ENCODE results near the gene TXNRD1. TPM values are rescaled to one million over a fixed set of nuclear protein-coding genes. Genes with fewer than 3 reads are reported as not detected.

Gene TXNRD1
- total and polyA plus RNA-seq, 9 donors, result 30.2 to 44.2 (median 40.8) TPM

- 89% methylated on average over 4 of the region's 6 CpGs for WGBS (ENCODE audit: insufficient coverage)
- DNase-seq, result no peak
- Histone ChIP-seq H3K4me3 (ENCODE audit: low read length) (no peak overlapping the region), H3K27ac (ENCODE audit: low read length) (no peak overlapping the region), H3K4me1 (ENCODE audit: control insufficient read depth, insufficient read depth, low read length) (no peaks in the 10 kb centered on the region), H3K9me3 (replicated peaks; ENCODE audit: control insufficient read depth, low read depth, low read length) (peaks cover 12% of the 10 kb centered on the region), H3K27me3 (ENCODE audit: control insufficient read depth, insufficient read depth, low read length) (no peaks in the 10 kb centered on the region), H3K36me3 (ENCODE audit: control insufficient read depth, insufficient read depth, low read length) (no peaks in the 10 kb centered on the region)
Observed at GRCh38 chr12:104232609-104233280, 17.2 kb downstream of the TXNRD1 start.

- Histone ChIP-seq H3K4me1 (ENCODE audit: control insufficient read depth, insufficient read depth, low read length) (no peaks in the 10 kb centered on the region), H3K27ac (ENCODE audit: low read length) (no peak overlapping the region), H3K9me3 (replicated peaks; ENCODE audit: control insufficient read depth, low read depth, low read length) (peaks cover 12% of the 10 kb centered on the region), H3K36me3 (ENCODE audit: control insufficient read depth, insufficient read depth, low read length) (no peaks in the 10 kb centered on the region), H3K27me3 (ENCODE audit: control insufficient read depth, insufficient read depth, low read length) (no peaks in the 10 kb centered on the region), H3K4me3 (ENCODE audit: low read length) (no peak overlapping the region)
- 87% methylated on average over 7 of the region's 7 CpGs for WGBS (ENCODE audit: insufficient coverage)
- no peak for DNase-seq
Observed at GRCh38 chr12:104234926-104235499, 19.4 kb downstream of the TXNRD1 start.

- DNase-seq, result no peak
- no peaks in the 10 kb centered on the region for H3K4me1 ChIP-seq (ENCODE audit: control insufficient read depth, insufficient read depth, low read length)
Observed at GRCh38 chr12:104237930-104238329, 22.4 kb downstream of the TXNRD1 start.

GRCh38 chr12:104242546-104243206 lies 27.1 kb downstream of the TXNRD1 start:
- Histone ChIP-seq H3K9me3 (replicated peaks; ENCODE audit: control insufficient read depth, low read depth, low read length) (no peaks in the 10 kb centered on the region), H3K27ac (ENCODE audit: low read length) (no peak overlapping the region)
- no CpG with 5 or more reads among the region's 3 CpGs for WGBS (ENCODE audit: insufficient coverage)

More at GRCh38 chr12:104237930-104238329, 22.4 kb downstream of the TXNRD1 start:
- Histone ChIP-seq H3K4me3 (ENCODE audit: low read length) (no peak overlapping the region), H3K9me3 (replicated peaks; ENCODE audit: control insufficient read depth, low read depth, low read length) (peaks cover 8% of the 10 kb centered on the region), H3K36me3 (ENCODE audit: control insufficient read depth, insufficient read depth, low read length) (no peaks in the 10 kb centered on the region), H3K27me3 (ENCODE audit: control insufficient read depth, insufficient read depth, low read length) (no peaks in the 10 kb centered on the region), H3K27ac (ENCODE audit: low read length) (no peak overlapping the region)
- no CpG with 5 or more reads among the region's 8 CpGs for WGBS (ENCODE audit: insufficient coverage)

GRCh38 chr12:104243551-104243950 lies 28.0 kb downstream of the TXNRD1 start:
- Histone ChIP-seq H3K9me3 (replicated peaks; ENCODE audit: control insufficient read depth, low read depth, low read length) (no peaks in the 10 kb centered on the region), H3K27ac (ENCODE audit: low read length) (no peak overlapping the region), H3K36me3 (ENCODE audit: control insufficient read depth, insufficient read depth, low read length) (no peaks in the 10 kb centered on the region), H3K4me3 (ENCODE audit: low read length) (no peak overlapping the region), H3K4me1 (ENCODE audit: control insufficient read depth, insufficient read depth, low read length) (no peaks in the 10 kb centered on the region), H3K27me3 (ENCODE audit: control insufficient read depth, insufficient read depth, low read length) (no peaks in the 10 kb centered on the region)
- DNase-seq, result no peak
- WGBS (ENCODE audit: insufficient coverage), result 48% methylated on average over 2 of the region's 4 CpGs

More at GRCh38 chr12:104242546-104243206, 27.1 kb downstream of the TXNRD1 start:
- H3K36me3 ChIP-seq (ENCODE audit: control insufficient read depth, insufficient read depth, low read length), result no peaks in the 10 kb centered on the region
- no peaks in the 10 kb centered on the region for H3K4me1 ChIP-seq (ENCODE audit: control insufficient read depth, insufficient read depth, low read length)
- H3K4me3 ChIP-seq (ENCODE audit: low read length), result no peak overlapping the region
- DNase-seq, result no peak
- no peaks in the 10 kb centered on the region for H3K27me3 ChIP-seq (ENCODE audit: control insufficient read depth, insufficient read depth, low read length)

GRCh38 chr12:104243971-104244370 lies 28.4 kb downstream of the TXNRD1 start:
- no CpG with 5 or more reads among the region's 1 CpG for WGBS (ENCODE audit: insufficient coverage)
- no peaks in the 10 kb centered on the region for H3K36me3 ChIP-seq (ENCODE audit: control insufficient read depth, insufficient read depth, low read length)
- no peak overlapping the region for H3K27ac ChIP-seq (ENCODE audit: low read length)
- no peak overlapping the region for H3K4me3 ChIP-seq (ENCODE audit: low read length)
- DNase-seq, result no peak
- H3K9me3 ChIP-seq (replicated peaks; ENCODE audit: control insufficient read depth, low read depth, low read length), result no peaks in the 10 kb centered on the region
- no peaks in the 10 kb centered on the region for H3K27me3 ChIP-seq (ENCODE audit: control insufficient read depth, insufficient read depth, low read length)
- H3K4me1 ChIP-seq (ENCODE audit: control insufficient read depth, insufficient read depth, low read length), result no peaks in the 10 kb centered on the region

- WGBS (ENCODE audit: insufficient coverage), result 73% methylated on average over 3 of the region's 5 CpGs
- no peak for DNase-seq
Observed at GRCh38 chr12:104247698-104248097, 32.1 kb downstream of the TXNRD1 start.

GRCh38 chr12:104248444-104248843 lies 32.9 kb downstream of the TXNRD1 start:
- no peak for DNase-seq
- Histone ChIP-seq H3K4me1 (ENCODE audit: control insufficient read depth, insufficient read depth, low read length) (no peaks in the 10 kb centered on the region), H3K9me3 (replicated peaks; ENCODE audit: control insufficient read depth, low read depth, low read length) (no peaks in the 10 kb centered on the region), H3K27ac (ENCODE audit: low read length) (no peak overlapping the region), H3K4me3 (ENCODE audit: low read length) (no peak overlapping the region), H3K36me3 (ENCODE audit: control insufficient read depth, insufficient read depth, low read length) (no peaks in the 10 kb centered on the region), H3K27me3 (ENCODE audit: control insufficient read depth, insufficient read depth, low read length) (no peaks in the 10 kb centered on the region)
- 90% methylated on average over 2 of the region's 8 CpGs for WGBS (ENCODE audit: insufficient coverage)

More at GRCh38 chr12:104247698-104248097, 32.1 kb downstream of the TXNRD1 start:
- H3K27ac ChIP-seq (ENCODE audit: low read length), result no peak overlapping the region
- H3K4me3 ChIP-seq (ENCODE audit: low read length), result no peak overlapping the region
- no peaks in the 10 kb centered on the region for H3K36me3 ChIP-seq (ENCODE audit: control insufficient read depth, insufficient read depth, low read length)
- no peaks in the 10 kb centered on the region for H3K27me3 ChIP-seq (ENCODE audit: control insufficient read depth, insufficient read depth, low read length)
- H3K4me1 ChIP-seq (ENCODE audit: control insufficient read depth, insufficient read depth, low read length), result no peaks in the 10 kb centered on the region
- no peaks in the 10 kb centered on the region for H3K9me3 ChIP-seq (replicated peaks; ENCODE audit: control insufficient read depth, low read depth, low read length)

- DNase-seq, result no peak
- H3K27ac ChIP-seq (ENCODE audit: low read length), result no peak overlapping the region
- H3K4me1 ChIP-seq (ENCODE audit: control insufficient read depth, insufficient read depth, low read length), result no peaks in the 10 kb centered on the region
- no peaks in the 10 kb centered on the region for H3K27me3 ChIP-seq (ENCODE audit: control insufficient read depth, insufficient read depth, low read length)
- H3K9me3 ChIP-seq (replicated peaks; ENCODE audit: control insufficient read depth, low read depth, low read length), result no peaks in the 10 kb centered on the region
- H3K36me3 ChIP-seq (ENCODE audit: control insufficient read depth, insufficient read depth, low read length), result no peaks in the 10 kb centered on the region
- WGBS (ENCODE audit: insufficient coverage), result no CpG with 5 or more reads among the region's 3 CpGs
- no peak overlapping the region for H3K4me3 ChIP-seq (ENCODE audit: low read length)
Observed at GRCh38 chr12:104249017-104249416, 33.4 kb downstream of the TXNRD1 start.

GRCh38 chr12:104249898-104250297 lies 34.3 kb downstream of the TXNRD1 start:
- no peak overlapping the region for H3K4me3 ChIP-seq (ENCODE audit: low read length)
- H3K27ac ChIP-seq (ENCODE audit: low read length), result no peak overlapping the region
- H3K4me1 ChIP-seq (ENCODE audit: control insufficient read depth, insufficient read depth, low read length), result no peaks in the 10 kb centered on the region
- no peaks in the 10 kb centered on the region for H3K9me3 ChIP-seq (replicated peaks; ENCODE audit: control insufficient read depth, low read depth, low read length)
- DNase-seq, result no peak
- H3K36me3 ChIP-seq (ENCODE audit: control insufficient read depth, insufficient read depth, low read length), result no peaks in the 10 kb centered on the region
- no CpG with 5 or more reads among the region's 4 CpGs for WGBS (ENCODE audit: insufficient coverage)
- H3K27me3 ChIP-seq (ENCODE audit: control insufficient read depth, insufficient read depth, low read length), result no peaks in the 10 kb centered on the region

All from muscle of leg (tissue), 11 donors.